T-helper 22 cell (primary cell): ENCODE measurements around the gene HBD.
"Not testable (repeated sequence)": the region's sequence is repeated elsewhere in the genome, so short reads cannot be mapped to it uniquely, and the experiment has no call there.

Source experiments
- DNase-seq: peaks from one replicate; pipeline ENCODE4 v3.0.0-alpha.2; 2020; ENCODE audit warnings: low read depth

Gene HBD

DNA sequence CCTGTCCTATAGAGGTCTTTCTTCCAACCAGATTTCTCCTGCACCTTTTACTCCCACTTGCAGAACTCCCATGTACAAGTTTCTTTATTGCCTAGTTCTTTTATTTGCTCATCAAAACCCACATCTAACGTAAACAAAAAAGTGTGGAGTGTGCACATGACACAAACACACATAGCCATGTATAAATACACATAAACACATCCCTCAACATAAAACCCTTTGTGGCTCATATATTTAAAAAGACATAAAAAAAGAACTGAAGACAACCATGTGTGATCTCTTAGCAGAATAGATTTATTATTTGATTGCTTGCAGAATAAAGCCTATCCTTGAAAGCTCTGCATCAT lies 18.6 kb upstream of the HBD start:
- DNase-seq: no peak

DNA sequence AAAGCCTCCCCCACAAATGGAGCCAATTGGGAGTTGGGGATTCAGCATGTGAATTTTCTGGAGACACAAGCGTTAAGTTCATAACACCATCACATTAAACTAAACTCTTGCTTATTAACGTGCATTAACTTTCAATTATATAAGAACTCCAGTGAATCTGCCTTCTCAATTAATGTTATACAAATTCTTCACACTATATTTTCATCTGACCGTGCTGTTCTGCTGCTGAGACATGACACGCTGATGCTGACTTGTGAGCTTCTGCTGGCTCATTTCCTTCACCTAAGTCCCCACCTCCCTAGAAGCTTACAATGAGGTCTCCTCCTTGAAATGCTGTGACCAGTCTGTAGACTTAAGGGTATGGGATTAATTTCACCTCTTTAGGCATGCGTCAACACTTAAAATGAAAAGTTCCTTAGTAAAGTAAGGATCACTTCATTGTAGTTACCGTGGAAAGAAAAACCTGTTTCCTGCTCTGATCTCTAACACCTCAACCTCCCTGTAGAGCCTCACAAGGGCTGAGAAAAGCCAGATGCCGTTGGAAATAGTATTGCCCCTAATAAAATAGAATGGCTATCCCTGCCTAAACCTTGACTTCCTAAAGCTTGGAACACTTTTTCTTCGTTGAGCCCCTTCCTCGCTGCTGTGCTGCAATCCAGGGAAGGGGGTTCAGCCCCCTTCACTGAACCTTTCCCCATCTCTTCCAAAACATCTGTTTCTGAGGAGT lies 18.1 kb upstream of the HBD start:
- no peak for DNase-seq

DNA sequence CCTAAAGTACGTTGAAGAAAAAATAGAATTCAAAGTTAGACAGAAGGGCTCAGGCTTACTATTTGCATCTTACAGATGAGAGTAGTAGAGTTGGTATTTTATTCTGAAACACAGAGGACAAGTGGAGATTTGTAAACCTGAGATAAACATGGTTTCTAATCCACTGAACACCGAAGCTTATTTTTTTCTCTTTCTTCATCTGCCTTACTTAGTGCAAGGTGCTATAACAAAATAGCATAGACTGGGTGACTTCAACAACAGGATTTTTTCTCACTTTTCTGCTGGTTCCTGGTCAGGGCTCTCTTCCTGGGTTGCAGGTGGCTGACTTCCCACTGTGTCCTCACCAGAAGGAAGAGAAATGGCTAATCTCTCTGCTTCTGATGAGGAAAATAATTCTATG lies 17.5 kb upstream of the HBD start:
- DNase-seq: no peak

DNA sequence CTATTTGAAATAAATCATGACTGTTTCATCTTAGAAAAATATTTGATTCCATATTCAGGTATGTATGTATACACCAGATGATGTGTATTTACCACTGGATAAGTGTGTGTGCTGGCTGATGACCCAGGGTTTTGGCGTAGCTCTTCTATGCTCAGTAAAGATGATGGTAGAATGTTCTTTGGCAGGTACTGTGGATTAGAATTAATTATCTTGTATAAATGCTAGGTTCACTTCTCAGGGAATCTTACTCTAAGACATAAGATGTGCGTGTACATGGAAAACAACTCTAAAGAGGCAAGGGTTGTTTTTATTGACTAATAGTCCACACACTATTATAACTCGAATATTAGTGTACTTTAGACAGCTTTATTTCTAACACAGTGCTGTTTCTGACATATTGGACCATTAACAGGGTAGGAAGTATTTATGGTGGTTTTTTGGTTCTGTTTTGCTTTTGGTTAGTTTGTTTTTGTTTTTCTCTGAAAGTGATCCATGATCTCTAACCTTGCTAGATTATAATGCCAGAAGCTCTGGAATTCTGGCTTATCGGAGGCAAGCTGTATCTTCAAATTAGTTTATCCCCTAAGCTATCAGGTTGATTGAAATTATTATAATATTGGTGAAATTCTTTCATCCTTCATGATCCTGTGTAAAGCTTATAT lies 16.4 kb upstream of the HBD start:
- DNase-seq: no peak

DNA sequence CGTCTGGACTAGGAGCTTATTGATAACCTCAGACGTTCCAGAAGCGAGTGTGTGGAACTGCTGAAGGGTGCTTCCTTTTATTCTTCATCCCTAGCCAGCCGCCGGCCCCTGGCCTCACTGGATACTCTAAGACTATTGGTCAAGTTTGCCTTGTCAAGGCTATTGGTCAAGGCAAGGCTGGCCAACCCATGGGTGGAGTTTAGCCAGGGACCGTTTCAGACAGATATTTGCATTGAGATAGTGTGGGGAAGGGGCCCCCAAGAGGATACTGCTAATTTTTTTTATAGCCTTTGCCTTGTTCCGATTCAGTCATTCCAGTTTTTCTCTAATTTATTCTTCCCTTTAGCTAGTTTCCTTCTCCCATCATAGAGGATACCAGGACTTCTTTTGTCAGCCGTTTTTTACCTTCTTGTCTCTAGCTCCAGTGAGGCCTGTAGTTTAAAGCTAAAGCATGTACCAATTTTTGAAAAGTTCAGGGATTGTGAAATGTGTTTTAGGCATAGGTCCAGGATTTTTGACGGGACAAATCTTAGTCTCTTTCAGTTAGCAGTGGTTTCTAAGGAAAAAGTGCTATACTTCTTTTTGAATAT lies 15.6 kb upstream of the HBD start, which contains the start of gene HBG1:
Gene HBG1, minus strand, starts transcription at position 51 of the 590 bp plus-strand sequence. CDS start 53 bp downstream, outside the sequence.
- DNase-seq: not testable (repeated sequence)

DNA sequence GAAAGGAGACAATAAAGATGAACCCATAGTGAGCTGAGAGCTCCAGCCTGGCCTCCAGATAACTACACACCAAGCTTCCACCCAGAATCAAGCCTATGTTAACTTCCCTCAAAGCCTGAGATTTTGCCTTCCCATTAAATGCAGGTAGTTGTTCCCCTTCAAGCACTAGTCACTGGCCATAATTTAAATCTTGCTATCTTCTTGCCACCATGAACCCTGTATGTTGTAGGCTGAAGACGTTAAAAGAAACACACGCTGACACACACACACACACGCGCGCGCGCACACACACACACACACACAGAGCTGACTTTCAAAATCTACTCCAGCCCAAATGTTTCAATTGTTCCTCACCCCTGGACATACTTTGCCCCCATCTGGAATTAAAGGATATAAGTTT lies 14.2 kb upstream of the HBD start:
- DNase-seq: not testable (repeated sequence)

DNA sequence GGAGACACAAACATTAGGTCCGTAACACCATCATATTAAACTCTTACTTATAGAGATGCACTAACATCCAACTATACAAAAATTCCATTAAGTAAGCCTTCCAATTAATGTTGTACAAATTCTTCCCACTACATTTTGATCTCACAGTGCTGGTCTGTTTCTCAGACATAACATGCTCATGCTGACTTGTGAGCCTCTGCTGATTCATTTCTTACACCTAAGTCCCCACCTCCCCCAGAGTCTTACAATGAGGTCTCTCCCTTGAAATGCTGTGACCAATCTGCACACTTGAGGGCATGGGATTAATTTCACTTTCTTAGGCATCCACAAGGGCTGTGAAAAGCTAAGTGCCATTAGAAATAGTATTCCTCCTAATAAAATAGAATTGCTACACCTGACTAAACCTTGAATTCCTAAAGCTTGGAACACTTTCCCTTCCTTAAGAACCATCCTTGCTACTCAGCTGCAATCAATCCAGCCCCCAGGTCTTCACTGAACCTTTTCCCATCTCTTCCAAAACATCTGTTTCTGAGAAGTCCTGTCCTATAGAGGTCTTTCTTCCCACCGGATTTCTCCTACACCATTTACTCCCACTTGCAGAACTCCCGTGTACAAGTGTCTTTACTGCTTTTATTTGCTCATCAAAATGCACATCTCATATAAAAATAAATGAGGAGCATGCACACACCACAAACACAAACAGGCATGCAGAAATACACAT lies 13.3 kb upstream of the HBD start:
- no peak for DNase-seq

DNA sequence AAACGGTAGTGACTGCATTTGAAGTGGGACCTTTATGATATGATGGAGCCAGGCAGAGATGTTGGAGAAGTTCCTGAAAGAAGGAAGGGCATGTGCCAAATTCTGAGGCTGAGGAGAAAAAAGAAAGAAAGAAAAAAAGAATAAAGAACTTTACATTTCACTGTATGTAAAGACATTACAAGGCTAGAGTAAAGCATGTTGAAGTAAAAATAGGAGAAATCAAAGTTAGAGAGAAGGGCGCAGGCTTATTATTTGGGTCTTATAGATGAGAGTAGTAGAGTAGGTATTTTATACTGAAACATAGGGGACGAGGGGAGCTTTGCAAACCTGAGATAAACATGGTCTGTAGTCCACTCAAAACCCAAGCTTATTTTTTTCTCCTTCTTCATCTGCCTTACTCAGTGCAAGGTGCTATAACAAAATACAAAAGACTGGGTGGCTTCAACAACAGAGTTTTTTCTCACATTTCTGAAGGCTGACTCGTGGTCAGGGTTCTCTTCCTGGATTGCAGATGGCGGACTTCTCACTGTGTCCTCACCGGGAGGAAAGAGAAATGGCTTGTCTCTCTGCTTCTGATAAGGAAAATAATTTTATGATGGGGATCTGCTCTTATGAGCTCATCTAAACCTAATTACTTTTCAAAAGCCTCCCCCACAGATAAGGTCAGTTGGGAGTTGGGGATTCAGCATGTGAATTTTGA lies 12.6 kb upstream of the HBD start:
- no peak for DNase-seq

DNA sequence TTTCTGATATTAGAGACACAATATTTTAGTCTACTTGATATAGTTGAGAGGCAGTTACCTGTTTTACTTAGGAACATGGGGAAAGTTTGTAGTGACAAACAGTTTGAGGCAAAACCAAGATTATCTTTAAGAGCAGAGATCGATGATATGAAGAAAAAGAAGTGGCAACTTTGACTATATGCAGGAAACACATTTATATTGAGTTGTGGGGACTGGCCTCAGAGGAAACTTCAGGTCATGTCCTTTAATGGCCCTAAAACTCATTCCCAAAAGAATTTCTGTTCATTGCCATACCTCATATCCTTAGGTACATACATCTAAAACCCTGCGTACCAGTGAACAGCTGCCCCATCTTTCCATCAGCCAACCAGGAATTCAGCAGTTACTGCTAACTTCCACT lies 10.9 kb upstream of the HBD start:
- DNase-seq: no peak

DNA sequence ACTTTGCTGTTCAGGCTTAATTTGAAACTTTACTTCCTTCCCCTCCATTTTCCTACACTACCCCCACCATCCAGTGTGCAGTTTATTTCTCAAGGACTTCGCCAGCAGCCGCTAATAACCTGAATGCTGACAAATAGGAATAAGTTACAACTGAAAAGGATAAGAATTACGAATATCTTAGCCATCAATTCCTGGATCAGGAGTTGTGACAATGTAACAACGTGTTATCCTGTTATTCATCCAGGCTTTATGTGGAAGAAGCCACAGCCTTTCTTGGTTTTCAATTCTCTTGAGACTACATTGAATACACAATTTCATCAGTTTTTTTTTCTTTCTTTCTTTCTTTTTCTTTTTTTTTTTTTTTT lies 9.5 kb upstream of the HBD start:
- DNase-seq: no peak

DNA sequence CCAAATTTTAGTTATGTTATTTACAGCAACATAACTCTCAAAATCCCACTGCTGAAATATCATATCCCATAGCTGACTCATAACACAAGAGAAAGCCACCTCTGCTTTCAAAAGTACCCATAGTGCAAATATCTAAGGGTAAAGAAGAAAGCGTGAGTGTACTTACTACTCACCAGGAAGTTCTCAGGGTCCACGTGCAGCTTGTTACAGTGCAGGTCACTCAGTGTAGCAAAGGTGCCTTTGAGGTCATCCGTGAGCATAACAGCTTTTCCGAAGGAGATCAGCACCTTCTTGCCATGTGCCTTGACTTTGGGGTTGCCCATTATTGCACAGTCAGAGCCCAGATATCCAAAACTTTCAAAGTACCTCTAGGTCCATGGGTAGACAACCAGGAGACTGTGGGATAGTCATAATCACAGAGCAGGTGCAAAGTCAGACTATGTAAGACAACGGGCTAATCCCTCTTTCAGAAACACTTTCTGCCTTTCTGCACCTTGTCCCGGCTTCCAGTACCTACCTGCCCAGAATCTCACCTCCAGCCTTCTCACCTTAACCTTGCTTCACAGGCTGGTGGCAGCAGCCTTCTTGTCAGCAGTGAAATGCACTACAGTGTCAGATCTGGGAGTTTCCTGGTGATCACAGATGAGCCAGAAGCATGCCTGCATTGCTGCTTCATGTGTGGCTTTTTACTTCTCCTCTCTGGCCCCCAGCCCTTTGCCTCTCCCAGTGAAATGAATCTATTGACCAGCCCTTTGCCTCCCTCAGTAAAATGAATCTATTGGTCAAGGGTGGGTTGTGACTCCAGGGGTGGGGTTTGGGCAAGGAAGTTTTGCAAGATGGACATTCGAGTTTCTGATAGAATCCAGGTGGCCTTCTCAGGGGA lies 8.9 kb upstream of the HBD start:
- no peak for DNase-seq

DNA sequence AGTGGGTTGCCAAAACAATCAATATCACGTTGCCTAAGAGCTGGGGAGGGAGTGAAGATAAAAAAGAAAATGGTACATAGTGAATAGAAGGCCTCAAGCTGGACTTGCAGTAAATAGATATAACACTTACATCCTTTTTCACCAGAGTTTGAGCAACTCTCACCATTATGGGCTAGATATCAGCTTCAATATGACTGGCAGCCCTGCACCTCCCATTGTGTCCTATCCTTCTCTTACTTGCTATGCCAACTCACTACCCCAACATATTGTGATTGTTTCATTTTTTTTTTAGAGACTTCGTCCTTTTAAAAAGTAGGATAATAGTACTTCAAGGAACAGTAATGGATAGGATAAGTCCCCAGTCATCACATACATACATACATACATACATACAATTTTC lies 7.9 kb upstream of the HBD start:
- no peak for DNase-seq

DNA sequence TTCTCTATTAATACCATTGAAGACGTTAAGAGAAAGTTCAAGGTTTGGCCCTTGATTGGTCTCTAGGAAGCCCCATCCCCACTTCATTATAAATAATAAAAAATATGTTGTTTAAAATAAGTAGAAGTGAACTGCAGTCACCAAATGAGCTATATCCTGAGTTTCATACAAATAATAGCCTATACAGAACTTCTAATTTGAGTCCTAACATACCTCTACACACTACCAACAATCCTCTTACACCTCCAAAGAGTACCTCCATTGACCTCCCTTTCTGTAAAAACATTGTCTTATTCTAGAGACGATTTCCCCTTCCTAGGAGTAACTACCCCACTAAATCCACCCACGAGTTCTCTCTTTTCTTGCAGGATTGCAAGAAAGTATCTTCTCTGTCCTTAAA lies 7.2 kb upstream of the HBD start:
- no peak for DNase-seq

DNA sequence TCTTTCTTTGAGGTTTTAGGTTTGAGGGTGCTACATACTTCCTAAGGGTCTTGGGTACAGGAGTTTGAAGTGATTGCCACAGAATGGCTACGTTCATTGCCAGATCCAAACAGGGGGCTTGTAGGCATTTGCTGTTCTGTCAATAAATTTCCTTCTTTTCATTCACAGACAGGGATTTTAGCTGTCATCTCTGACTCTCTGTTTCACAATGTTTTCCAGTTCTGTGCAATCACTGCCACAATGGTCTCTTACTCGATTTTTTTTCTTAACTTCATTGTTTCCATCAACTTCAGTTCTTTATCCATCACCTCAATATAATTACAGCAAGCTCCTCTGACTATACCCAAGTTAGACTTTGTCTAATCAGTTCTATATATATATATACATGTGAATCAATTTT lies 6.2 kb upstream of the HBD start:
- DNase-seq: no peak

DNA sequence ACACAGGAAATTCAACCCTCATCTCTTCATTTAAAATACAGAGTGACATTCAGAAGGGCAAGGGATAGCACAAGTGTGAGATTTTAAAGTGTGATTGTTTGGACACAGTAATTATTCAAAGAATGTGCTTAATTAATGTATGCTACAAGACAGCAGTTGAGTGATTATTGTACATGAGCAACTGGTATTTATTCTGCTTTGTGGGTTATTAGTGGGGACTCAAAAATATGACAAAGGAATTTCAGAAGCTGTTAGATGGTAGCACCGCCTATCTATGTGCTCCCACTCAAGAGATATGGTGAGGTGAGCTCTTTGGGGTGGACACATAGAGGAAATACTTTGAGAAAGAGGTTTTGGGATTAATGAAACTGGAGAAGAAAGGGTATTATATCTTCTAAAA lies 5.8 kb upstream of the HBD start:
- DNase-seq: no peak

DNA sequence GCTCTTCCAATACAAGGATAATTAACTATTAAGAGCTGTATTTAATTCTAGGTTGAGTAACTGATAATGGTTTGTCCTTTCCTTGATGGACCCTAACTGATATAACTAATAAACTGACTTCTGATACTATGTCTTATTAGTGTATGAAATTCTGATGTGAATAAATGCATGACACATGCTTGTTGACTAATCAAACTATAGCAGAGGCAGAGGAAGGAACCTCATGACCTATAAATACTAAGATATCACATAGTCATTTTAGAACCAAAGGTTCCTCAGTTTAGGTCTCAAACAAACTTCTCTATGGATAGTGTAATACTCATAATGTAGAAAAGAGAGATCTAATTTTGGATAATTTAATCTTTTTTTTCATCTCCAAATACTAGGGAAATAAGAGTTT lies 4.8 kb upstream of the HBD start:
- DNase-seq: no peak

DNA sequence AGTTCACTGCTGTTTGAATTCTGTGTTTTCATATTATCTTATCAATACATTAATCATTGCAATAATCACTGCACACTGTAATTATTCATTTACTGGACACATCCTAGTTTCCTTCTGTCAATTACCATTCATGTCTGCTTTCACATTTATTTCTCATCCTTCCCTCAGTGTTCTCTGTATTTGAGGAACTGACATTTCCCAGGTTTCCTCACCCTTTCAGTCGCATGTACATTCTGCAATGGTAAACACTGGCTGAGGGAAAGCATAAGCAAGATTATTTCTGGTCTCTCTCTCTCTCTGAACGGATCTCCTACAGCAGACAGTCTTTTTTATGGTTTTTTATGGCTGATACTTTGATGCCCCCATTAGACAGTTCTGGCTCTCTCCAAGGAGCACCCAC lies 4.2 kb upstream of the HBD start:
- DNase-seq: no peak

DNA sequence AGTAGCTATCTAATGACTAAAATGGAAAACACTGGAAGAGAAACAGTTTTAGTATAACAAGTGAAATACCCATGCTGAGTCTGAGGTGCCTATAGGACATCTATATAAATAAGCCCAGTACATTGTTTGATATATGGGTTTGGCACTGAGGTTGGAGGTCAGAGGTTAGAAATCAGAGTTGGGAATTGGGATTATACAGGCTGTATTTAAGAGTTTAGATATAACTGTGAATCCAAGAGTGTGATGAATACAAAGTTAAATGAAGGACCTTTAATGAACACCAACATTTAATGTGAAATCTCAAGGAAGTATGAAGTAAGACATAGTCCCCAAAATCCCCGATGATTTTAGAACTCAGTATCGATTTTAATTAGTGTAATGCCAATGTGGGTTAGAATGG lies 3.1 kb upstream of the HBD start:
- DNase-seq: no peak

DNA sequence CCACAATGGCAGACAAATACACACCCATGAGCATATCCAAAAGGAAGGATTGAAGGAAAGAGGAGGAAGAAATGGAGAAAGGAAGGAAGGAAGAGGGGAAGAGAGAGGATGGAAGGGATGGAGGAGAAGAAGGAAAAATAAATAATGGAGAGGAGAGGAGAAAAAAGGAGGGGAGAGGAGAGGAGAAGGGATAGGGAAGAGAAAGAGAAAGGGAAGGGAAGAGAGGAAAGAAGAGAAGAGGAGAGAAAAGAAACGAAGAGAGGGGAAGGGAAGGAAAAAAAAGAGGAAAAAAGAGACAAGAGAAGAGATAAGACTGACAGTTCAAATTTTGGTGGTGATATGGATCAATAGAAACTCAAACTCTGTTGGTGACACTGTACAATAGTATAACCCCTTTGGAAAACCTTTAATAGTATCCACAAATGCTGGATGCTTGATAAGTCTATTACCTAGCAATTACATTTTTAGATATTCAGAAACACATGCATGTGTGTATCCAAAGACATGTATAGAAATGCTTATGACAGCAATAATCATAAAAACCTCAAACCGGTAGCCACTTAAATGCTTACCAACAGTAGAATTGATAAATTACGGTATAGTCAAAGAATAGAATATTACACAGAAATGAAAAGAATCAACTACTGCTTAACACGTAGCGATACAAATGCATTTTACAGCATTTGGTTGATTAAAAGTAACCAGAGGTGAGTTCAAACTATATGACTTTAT lies 1.2 kb upstream of the HBD start:
- DNase-seq: no peak

DNA sequence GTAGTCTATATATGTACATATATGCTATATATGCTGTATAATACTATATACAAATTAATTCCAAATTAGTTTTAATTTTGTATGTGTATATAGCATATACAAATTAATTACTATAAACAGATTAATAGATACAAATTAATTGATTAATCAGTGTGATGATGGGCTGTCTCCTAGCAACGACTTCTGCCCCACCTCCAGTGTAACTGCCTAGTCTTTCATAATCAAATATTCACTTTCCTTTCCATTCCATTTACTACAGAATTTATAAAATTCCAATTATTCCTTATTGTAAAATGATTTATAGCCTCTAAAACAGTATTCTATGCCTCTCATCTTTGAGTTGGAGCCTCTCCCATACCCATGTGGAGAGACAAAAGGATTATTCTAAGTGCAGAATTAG lies 976 bp downstream of the HBD start:
- no peak for DNase-seq

DNA sequence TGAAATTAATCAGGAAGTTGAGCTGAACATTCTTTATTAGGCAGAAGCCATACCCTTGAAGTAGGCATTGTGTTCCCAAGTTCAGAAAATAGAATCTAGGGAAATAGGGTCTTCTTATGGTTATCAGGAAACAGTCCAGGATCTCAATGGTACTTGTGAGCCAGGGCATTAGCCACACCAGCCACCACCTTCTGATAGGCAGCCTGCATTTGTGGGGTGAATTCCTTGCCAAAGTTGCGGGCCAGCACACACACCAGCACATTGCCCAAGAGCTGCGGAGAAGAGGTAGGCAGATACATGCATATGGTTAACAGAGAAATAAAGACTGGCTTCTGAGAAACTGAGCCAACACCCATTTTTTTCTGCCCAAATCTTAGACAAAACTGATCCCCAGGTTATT lies 1.5 kb downstream of the HBD start:
- DNase-seq: no peak
